ENCODE data around the gene KRT24.
"Not testable (repeated sequence)": the region's sequence is repeated elsewhere in the genome, so short reads cannot be mapped to it uniquely, and the experiment has no call there.

The KRT24 gene

GRCh38 chr17:40703652-40704051, at the start of gene KRT24:
Gene KRT24, minus strand, starts transcription at chr17:40703752. Its CDS starts 59 bp downstream, at chr17:40703693.
- DNase-seq = no peak

- no peak for DNase-seq
These were observed 47.5 kb upstream of the KRT24 start for GRCh38 chr17:40751065-40751464.

GRCh38 chr17:40750391-40750790, 46.8 kb upstream of the KRT24 start:
- DNase-seq = no peak

- not testable (repeated sequence) for DNase-seq
These were observed 45.1 kb upstream of the KRT24 start for GRCh38 chr17:40748666-40749065.

GRCh38 chr17:40738553-40738952, 35.0 kb upstream of the KRT24 start:
- no peak for DNase-seq

- no peak for DNase-seq
These were observed 31.5 kb upstream of the KRT24 start for GRCh38 chr17:40735016-40735415.

GRCh38 chr17:40734018-40734417, 30.5 kb upstream of the KRT24 start:
- no peak for DNase-seq

- DNase-seq = no peak
These were observed 27.4 kb upstream of the KRT24 start for GRCh38 chr17:40730970-40731369.

GRCh38 chr17:40727447-40728231, 24.1 kb upstream of the KRT24 start:
- no peak for DNase-seq

- DNase-seq = no peak
These were observed 23.4 kb upstream of the KRT24 start for GRCh38 chr17:40726919-40727318.

GRCh38 chr17:40724656-40725055, 21.1 kb upstream of the KRT24 start:
- no peak for DNase-seq

GRCh38 chr17:40722241-40722640, 18.7 kb upstream of the KRT24 start:
- no peak for DNase-seq

GRCh38 chr17:40720899-40721298, 17.3 kb upstream of the KRT24 start:
- DNase-seq = no peak

- DNase-seq = no peak
These were observed 15.4 kb upstream of the KRT24 start for GRCh38 chr17:40718930-40719329.

GRCh38 chr17:40717776-40718175, 14.2 kb upstream of the KRT24 start:
- DNase-seq = no peak

GRCh38 chr17:40714473-40714872, 10.9 kb upstream of the KRT24 start:
- no peak for DNase-seq

GRCh38 chr17:40707745-40708144, 4.2 kb upstream of the KRT24 start:
- no peak for DNase-seq

GRCh38 chr17:40705584-40705983, 2.0 kb upstream of the KRT24 start:
- DNase-seq = no peak

- no peak for DNase-seq
These were observed 1.3 kb downstream of the KRT24 start for GRCh38 chr17:40702271-40702670.

- no peak for DNase-seq
These were observed 3.7 kb downstream of the KRT24 start for GRCh38 chr17:40699853-40700252.

- DNase-seq = no peak
These were observed 4.2 kb downstream of the KRT24 start for GRCh38 chr17:40699371-40699770.

GRCh38 chr17:40697297-40697696, 6.3 kb downstream of the KRT24 start:
- no peak for DNase-seq

GRCh38 chr17:40696651-40697072, 6.9 kb downstream of the KRT24 start:
- no peak for DNase-seq

GRCh38 chr17:40695874-40696472, 7.6 kb downstream of the KRT24 start:
- DNase-seq = no peak

- DNase-seq = no peak
These were observed 9.0 kb downstream of the KRT24 start for GRCh38 chr17:40694584-40694983.
